GM18861 (cell line): Measurements from ENCODE around the gene SOX8.

ENCODE experiments used
- ATAC-seq: cut with Tn5 transposase; IDR thresholded peaks from one replicate; pipeline ENCODE4 v1.9.1; 2021; ENCODE audit not compliant: unreplicated experiment

SOX8 gene

GRCh38 chr16:972316-973002, 9.1 kb upstream of the SOX8 start:
- no peak for ATAC-seq

- ATAC-seq: no peak
Measured at GRCh38 chr16:973366-973765, 8.2 kb upstream of the SOX8 start.

GRCh38 chr16:974001-974601, 7.5 kb upstream of the SOX8 start:
- no peak for ATAC-seq

- ATAC-seq: no peak
Measured at GRCh38 chr16:974611-975261, 6.8 kb upstream of the SOX8 start.

GRCh38 chr16:975291-975690, 6.3 kb upstream of the SOX8 start:
- ATAC-seq: no peak

GRCh38 chr16:976389-976931, 5.1 kb upstream of the SOX8 start:
- no peak for ATAC-seq

- no peak for ATAC-seq
Measured at GRCh38 chr16:977081-977701, 4.4 kb upstream of the SOX8 start.

- no peak for ATAC-seq
Measured at GRCh38 chr16:977896-978295, 3.7 kb upstream of the SOX8 start.

GRCh38 chr16:978403-978802, 3.2 kb upstream of the SOX8 start:
- ATAC-seq: no peak

- ATAC-seq: no peak
Measured at GRCh38 chr16:979147-979546, 2.4 kb upstream of the SOX8 start.

GRCh38 chr16:979859-980594, 1.5 kb upstream of the SOX8 start:
- ATAC-seq: no peak

- ATAC-seq: no peak
Measured at GRCh38 chr16:980595-980854, 1.0 kb upstream of the SOX8 start.

GRCh38 chr16:982145-983043, 824 bp downstream of the SOX8 start:
- ATAC-seq: no peak

- no peak for ATAC-seq
Measured at GRCh38 chr16:983044-984030, 1.8 kb downstream of the SOX8 start.

- ATAC-seq: no peak
Measured at GRCh38 chr16:984121-984694, 2.6 kb downstream of the SOX8 start.

GRCh38 chr16:984736-985636, 3.4 kb downstream of the SOX8 start:
- ATAC-seq: no peak

GRCh38 chr16:985646-986400, 4.3 kb downstream of the SOX8 start:
- ATAC-seq: no peak
